ENCODE results near the gene FRMD6. TPM values are rescaled to one million over a fixed set of nuclear protein-coding genes. Genes with fewer than 3 reads are reported as not detected.

The FRMD6 gene
- total RNA-seq, 2 donors from 2014 or later = 12.1 to 14.8 TPM

GRCh38 chr14:51643140-51643539, 8.6 kb upstream of the FRMD6 start:
- Histone ChIP-seq H3K27me3 (ENCODE audit: control insufficient read depth, insufficient read depth, low read length, poor library complexity, severe bottlenecking) (no peaks in the 10 kb centered on the region), H3K9me3 (ENCODE audit: control insufficient read depth, low read length) (no peaks in the 10 kb centered on the region), H3K27ac (ENCODE audit: low read depth, low read length) (no peak overlapping the region), H3K9ac (ENCODE audit: extremely low read depth, low read length, poor library complexity, severe bottlenecking) (no peak overlapping the region), H3K4me1 (ENCODE audit: control insufficient read depth, insufficient read depth, low read length) (peaks cover 6% of the 10 kb centered on the region), H3K4me3 (ENCODE audit: low read length) (no peak overlapping the region), H3K36me3 (ENCODE audit: control insufficient read depth, insufficient read depth, low read length) (no peaks in the 10 kb centered on the region)
- DNase-seq = no peak
- no peak for TF ChIP-seq CTCF (conservative IDR thresholded peaks at IDR 0.05)
- Mint-ChIP-seq H3K27ac (no peak overlapping the region), H3K4me3 (no peak overlapping the region), H3K4me1 (peaks cover 20% of the 10 kb centered on the region), H3K27me3 (ENCODE audit: insufficient read depth) (no peaks in the 10 kb centered on the region), H3K9me3 (no peaks in the 10 kb centered on the region), H3K36me3 (ENCODE audit: low read depth) (no peaks in the 10 kb centered on the region)
- WGBS, 2 experiments (ENCODE audit: insufficient coverage in 1 of 2, insufficient read length in 1 of 2) = 90% methylated on average over 3 of the region's 3 CpGs

- H3K4me1 Mint-ChIP-seq = peaks cover 16% of the 10 kb centered on the region
- no peak for DNase-seq
- no peaks in the 10 kb centered on the region for H3K27me3 Mint-ChIP-seq (ENCODE audit: insufficient read depth)
- no peak overlapping the region for H3K4me3 Mint-ChIP-seq
- Histone ChIP-seq H3K27ac (ENCODE audit: low read depth, low read length) (no peak overlapping the region), H3K27me3 (ENCODE audit: control insufficient read depth, insufficient read depth, low read length, poor library complexity, severe bottlenecking) (no peaks in the 10 kb centered on the region), H3K4me1 (ENCODE audit: control insufficient read depth, insufficient read depth, low read length) (peaks cover 4% of the 10 kb centered on the region), H3K9ac (ENCODE audit: extremely low read depth, low read length, poor library complexity, severe bottlenecking) (no peak overlapping the region), H3K9me3 (ENCODE audit: control insufficient read depth, low read length) (no peaks in the 10 kb centered on the region), H3K36me3 (ENCODE audit: control insufficient read depth, insufficient read depth, low read length) (no peaks in the 10 kb centered on the region), H3K4me3 (ENCODE audit: low read length) (no peak overlapping the region)
- no peaks in the 10 kb centered on the region for H3K36me3 Mint-ChIP-seq (ENCODE audit: low read depth)
- WGBS, 2 experiments (ENCODE audit: insufficient coverage in 1 of 2, insufficient read length in 1 of 2) = 96 to 100% methylated on average over 1 to 4 of the region's 5 CpGs
- H3K27ac Mint-ChIP-seq = no peak overlapping the region
- no peak for TF ChIP-seq CTCF (conservative IDR thresholded peaks at IDR 0.05)
- H3K9me3 Mint-ChIP-seq = no peaks in the 10 kb centered on the region
Measured at GRCh38 chr14:51644217-51644933, 7.3 kb upstream of the FRMD6 start.

- no peak for TF ChIP-seq CTCF (conservative IDR thresholded peaks at IDR 0.05)
- no peaks in the 10 kb centered on the region for H3K9me3 Mint-ChIP-seq
- no peaks in the 10 kb centered on the region for H3K36me3 ChIP-seq (ENCODE audit: control insufficient read depth, insufficient read depth, low read length)
- DNase-seq = no peak
- no peak overlapping the region for H3K27ac ChIP-seq (ENCODE audit: low read depth, low read length)
- H3K4me1 ChIP-seq (ENCODE audit: control insufficient read depth, insufficient read depth, low read length) = no peaks in the 10 kb centered on the region
- no peaks in the 10 kb centered on the region for H3K9me3 ChIP-seq (ENCODE audit: control insufficient read depth, low read length)
- H3K36me3 Mint-ChIP-seq (ENCODE audit: low read depth) = no peaks in the 10 kb centered on the region
- no peak overlapping the region for H3K4me3 Mint-ChIP-seq
- no peak overlapping the region for H3K9ac ChIP-seq (ENCODE audit: extremely low read depth, low read length, poor library complexity, severe bottlenecking)
- H3K27me3 Mint-ChIP-seq (ENCODE audit: insufficient read depth) = no peaks in the 10 kb centered on the region
- peaks cover 13% of the 10 kb centered on the region for H3K4me1 Mint-ChIP-seq
- no peak overlapping the region for H3K4me3 ChIP-seq (ENCODE audit: low read length)
- 33 to 87% methylated on average over 1 to 2 of the region's 2 CpGs for WGBS, 2 experiments (ENCODE audit: insufficient coverage in 1 of 2, insufficient read length in 1 of 2)
- no peaks in the 10 kb centered on the region for H3K27me3 ChIP-seq (ENCODE audit: control insufficient read depth, insufficient read depth, low read length, poor library complexity, severe bottlenecking)
- no peak overlapping the region for H3K27ac Mint-ChIP-seq
Measured at GRCh38 chr14:51648296-51648695, 3.4 kb upstream of the FRMD6 start.
